Activated naive CD4-positive, alpha-beta T cell treated with anti-CD3 and anti-CD28 coated beads, Interleukin-2, amount 50 U/mL, for 24 hours (primary cell): ENCODE results near the gene RPS19.

Source experiments
- H3K27ac Mint-ChIP-seq: one replicate; pipeline ENCODE4 v1.8.0; 2021; ENCODE audit warnings: mild to moderate bottlenecking, mixed read lengths
- H3K27me3 Mint-ChIP-seq: one replicate; pipeline ENCODE4 v1.8.0; 2021; ENCODE audit warnings: mixed read lengths
- H3K36me3 Mint-ChIP-seq: one replicate; pipeline ENCODE4 v1.8.0; 2021; ENCODE audit warnings: mixed read lengths
- H3K4me1 Mint-ChIP-seq: one replicate; pipeline ENCODE4 v1.8.0; 2021; ENCODE audit warnings: mixed read lengths
- H3K4me3 Mint-ChIP-seq: one replicate; pipeline ENCODE4 v1.8.0; 2021; ENCODE audit warnings: mild to moderate bottlenecking, mixed read lengths
- H3K9me3 Mint-ChIP-seq: one replicate; pipeline ENCODE4 v1.8.0; 2021; ENCODE audit warnings: mixed read lengths

The RPS19 gene

GRCh38 chr19:41859618-41860418 is at the start of gene RPS19:
Gene RPS19, plus strand, starts transcription at chr19:41860255. Its CDS starts 520 bp downstream, at chr19:41860775.
- peaks cover 40% of the 10 kb centered on the region for H3K4me1 Mint-ChIP-seq
- peak within 1 kb of the TSS; percentile 92 for H3K4me3 Mint-ChIP-seq
- H3K27ac Mint-ChIP-seq, result peak within 1 kb of the TSS; percentile 98
- H3K9me3 Mint-ChIP-seq, result no peaks in the 10 kb centered on the region
- H3K27me3 Mint-ChIP-seq, result no peaks in the 10 kb centered on the region
- H3K36me3 Mint-ChIP-seq, result peaks cover 29% of the 10 kb centered on the region

- Mint-ChIP-seq H3K27me3 (peaks cover 6% of the 10 kb centered on the region), H3K4me1 (peaks cover 8% of the 10 kb centered on the region), H3K27ac (no peak overlapping the region), H3K36me3 (no peaks in the 10 kb centered on the region), H3K4me3 (no peak overlapping the region), H3K9me3 (no peaks in the 10 kb centered on the region)
Measured at GRCh38 chr19:41810301-41810700, 49.8 kb upstream of the RPS19 start.

GRCh38 chr19:41811036-41811435 is 49.0 kb upstream of the RPS19 start:
- Mint-ChIP-seq H3K27ac (no peak overlapping the region), H3K4me1 (peaks cover 10% of the 10 kb centered on the region), H3K27me3 (peaks cover 6% of the 10 kb centered on the region), H3K9me3 (no peaks in the 10 kb centered on the region), H3K4me3 (no peak overlapping the region), H3K36me3 (no peaks in the 10 kb centered on the region)

DNA sequence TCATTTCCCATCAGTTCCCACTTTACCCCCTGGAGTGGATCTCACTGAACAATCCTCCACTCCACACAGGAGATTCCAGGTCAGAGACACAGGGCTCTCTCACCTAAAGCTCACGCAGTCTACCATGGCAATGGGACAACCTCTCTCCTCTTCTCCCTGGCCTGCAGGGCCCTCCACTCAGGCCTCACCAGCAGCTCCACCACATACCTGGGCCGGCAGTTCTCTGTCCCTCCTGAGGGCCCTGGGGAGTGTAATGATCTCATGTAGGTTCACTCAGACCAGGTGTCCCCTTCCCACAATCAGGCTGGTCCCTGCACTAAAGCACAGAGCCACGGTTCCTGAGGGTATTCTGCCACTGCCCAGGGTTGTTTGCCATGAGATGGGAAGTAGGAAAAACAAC is 48.1 kb upstream of the RPS19 start:
- Mint-ChIP-seq H3K9me3 (no peaks in the 10 kb centered on the region), H3K27me3 (peaks cover 6% of the 10 kb centered on the region), H3K4me1 (peaks cover 10% of the 10 kb centered on the region), H3K4me3 (no peak overlapping the region), H3K27ac (no peak overlapping the region), H3K36me3 (no peaks in the 10 kb centered on the region)

- peaks cover 6% of the 10 kb centered on the region for H3K27me3 Mint-ChIP-seq
- no peaks in the 10 kb centered on the region for H3K36me3 Mint-ChIP-seq
- no peak overlapping the region for H3K4me3 Mint-ChIP-seq
- H3K9me3 Mint-ChIP-seq, result no peaks in the 10 kb centered on the region
- peaks cover 10% of the 10 kb centered on the region for H3K4me1 Mint-ChIP-seq
- no peak overlapping the region for H3K27ac Mint-ChIP-seq
Measured at GRCh38 chr19:41813911-41814310, 46.1 kb upstream of the RPS19 start.

DNA sequence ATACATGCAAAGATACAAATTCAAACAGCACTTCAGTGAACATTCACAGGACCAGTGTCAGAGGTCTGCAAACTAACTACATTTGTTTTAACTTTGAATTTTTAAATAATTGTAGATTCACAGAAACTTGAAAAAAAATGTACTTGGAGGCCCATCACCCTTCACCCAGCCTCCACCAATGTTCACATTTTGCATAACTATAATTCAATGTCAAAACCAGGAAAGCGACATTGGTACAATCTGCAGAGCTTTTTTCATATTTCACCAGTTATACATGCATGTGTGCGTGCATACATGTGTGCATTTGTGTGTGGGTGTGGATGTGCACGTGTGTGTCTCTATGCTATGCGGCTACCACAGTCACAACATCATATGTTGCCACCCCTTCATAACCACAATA is 44.8 kb upstream of the RPS19 start:
- Mint-ChIP-seq H3K4me3 (no peak overlapping the region), H3K27ac (no peak overlapping the region), H3K4me1 (peaks cover 10% of the 10 kb centered on the region), H3K9me3 (no peaks in the 10 kb centered on the region), H3K36me3 (no peaks in the 10 kb centered on the region), H3K27me3 (no peaks in the 10 kb centered on the region)

DNA sequence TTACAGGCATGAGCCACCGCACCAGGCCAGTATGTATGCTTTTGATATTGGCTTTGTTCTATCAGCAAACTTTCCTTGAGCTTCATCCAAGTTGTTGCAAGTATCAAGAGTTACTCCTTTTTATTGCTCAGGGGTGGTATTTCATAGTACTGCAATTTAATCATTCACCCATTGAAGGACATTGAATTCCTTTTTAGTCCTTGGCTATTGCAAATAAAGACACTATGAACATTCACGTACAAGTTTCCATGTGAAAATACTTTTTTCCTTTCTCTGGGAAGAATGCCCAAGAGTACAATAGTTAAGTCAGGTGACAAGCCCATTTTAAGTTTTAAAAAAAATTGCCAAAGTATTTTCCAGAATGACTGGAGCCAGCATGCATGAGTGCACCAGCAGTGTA is 43.3 kb upstream of the RPS19 start:
- H3K27me3 Mint-ChIP-seq, result peaks cover 4% of the 10 kb centered on the region
- H3K4me3 Mint-ChIP-seq, result no peak overlapping the region
- H3K27ac Mint-ChIP-seq, result no peak overlapping the region
- no peaks in the 10 kb centered on the region for H3K9me3 Mint-ChIP-seq
- peaks cover 10% of the 10 kb centered on the region for H3K4me1 Mint-ChIP-seq
- H3K36me3 Mint-ChIP-seq, result no peaks in the 10 kb centered on the region

- Mint-ChIP-seq H3K27ac (no peak overlapping the region), H3K4me3 (no peak overlapping the region), H3K4me1 (no peaks in the 10 kb centered on the region), H3K9me3 (no peaks in the 10 kb centered on the region), H3K27me3 (peaks cover 12% of the 10 kb centered on the region), H3K36me3 (no peaks in the 10 kb centered on the region)
Measured at GRCh38 chr19:41821003-41821735, 38.9 kb upstream of the RPS19 start.

DNA sequence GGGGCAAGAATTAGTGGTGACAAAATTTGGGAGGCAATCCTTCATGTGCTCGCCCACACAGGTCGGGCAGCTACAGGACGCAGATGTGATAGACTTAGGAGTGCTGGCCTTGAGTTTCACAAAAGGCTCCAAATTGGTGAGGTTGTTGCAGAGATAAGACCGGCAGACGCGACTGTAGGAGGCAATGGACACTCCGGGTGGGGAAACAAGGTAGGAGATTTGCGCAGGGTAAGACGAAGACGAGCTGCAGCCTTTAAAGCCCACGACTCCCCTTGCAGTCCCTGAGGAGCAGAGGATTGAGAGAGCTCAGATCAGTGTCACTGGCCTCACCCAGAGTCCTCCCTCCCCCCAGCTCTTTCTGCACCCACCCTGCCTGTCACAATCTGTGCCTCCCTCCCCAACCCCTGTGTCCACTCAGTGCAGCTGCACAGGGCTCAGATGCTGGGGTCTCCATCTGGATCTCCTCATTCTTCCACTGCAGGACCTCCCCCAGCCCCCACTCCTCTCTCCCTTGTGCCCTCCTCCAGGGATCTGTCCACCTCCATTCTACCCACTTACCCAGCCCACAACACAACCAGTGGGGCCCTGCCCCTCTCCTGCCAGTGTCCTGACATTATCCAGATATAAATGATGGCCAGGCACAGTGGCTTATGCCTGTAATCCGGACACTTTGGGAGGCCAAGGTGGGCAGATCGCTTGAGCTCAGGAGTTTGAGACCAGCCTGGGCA is 21.9 kb upstream of the RPS19 start:
- H3K27ac Mint-ChIP-seq, result no peak overlapping the region
- no peaks in the 10 kb centered on the region for H3K36me3 Mint-ChIP-seq
- H3K4me3 Mint-ChIP-seq, result no peak overlapping the region
- H3K27me3 Mint-ChIP-seq, result peaks cover 3% of the 10 kb centered on the region
- H3K9me3 Mint-ChIP-seq, result no peaks in the 10 kb centered on the region
- no peaks in the 10 kb centered on the region for H3K4me1 Mint-ChIP-seq

DNA sequence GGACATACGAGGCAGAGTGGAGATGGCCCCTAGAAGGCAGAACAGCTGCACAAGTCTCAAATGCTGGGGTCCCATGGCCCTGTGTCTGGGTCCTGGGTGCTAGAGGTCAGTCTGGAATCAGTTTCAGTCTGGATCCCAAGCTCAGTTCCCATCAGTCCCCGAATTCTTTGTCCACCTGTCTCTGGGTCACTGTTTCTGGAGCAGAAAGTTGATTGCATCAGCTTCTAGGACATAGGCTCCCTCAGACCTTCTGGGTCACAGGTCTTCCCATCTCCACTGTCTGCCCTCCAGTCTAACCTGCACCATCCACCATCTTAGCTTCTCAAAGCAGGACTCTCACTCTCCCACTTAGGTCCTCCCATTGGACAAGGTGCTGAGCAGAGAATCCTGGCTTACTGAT is 20.8 kb upstream of the RPS19 start:
- Mint-ChIP-seq H3K36me3 (no peaks in the 10 kb centered on the region), H3K27ac (no peak overlapping the region), H3K27me3 (peaks cover 3% of the 10 kb centered on the region), H3K4me3 (no peak overlapping the region), H3K4me1 (no peaks in the 10 kb centered on the region), H3K9me3 (no peaks in the 10 kb centered on the region)

DNA sequence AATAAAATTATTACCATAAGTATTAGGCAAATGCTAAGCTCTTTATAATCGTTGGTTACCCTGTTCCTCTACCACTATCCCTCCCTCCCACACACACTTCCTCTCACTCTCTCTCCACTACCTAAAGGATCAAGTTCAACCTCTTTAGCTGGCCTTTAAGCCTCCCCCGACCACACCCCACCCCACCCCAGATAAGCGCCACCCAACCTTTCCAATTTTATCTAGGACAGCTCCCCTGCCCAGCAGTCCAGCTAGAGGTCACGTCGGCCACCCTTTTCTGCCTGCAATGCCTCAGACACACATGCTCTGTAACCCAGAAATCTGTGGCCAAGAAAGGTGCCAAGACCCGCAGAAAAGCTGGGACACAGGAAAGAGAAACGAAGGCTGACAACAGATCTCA is 16.7 kb upstream of the RPS19 start:
- Mint-ChIP-seq H3K27ac (no peak overlapping the region), H3K36me3 (no peaks in the 10 kb centered on the region)

GRCh38 chr19:41844601-41845000 is 15.5 kb upstream of the RPS19 start, which contains the start of gene LYPD4:
Gene LYPD4, minus strand, starts transcription at chr19:41844683. Its CDS starts 5,398 bp downstream, at chr19:41839285.
- Mint-ChIP-seq H3K27me3 (no peaks in the 10 kb centered on the region), H3K9me3 (no peaks in the 10 kb centered on the region), H3K4me3 (no peak within 1 kb of the TSS), H3K4me1 (no peaks in the 10 kb centered on the region), H3K27ac (no peak within 1 kb of the TSS), H3K36me3 (no peaks in the 10 kb centered on the region)

More for the DNA sequence above, 16.7 kb upstream of the RPS19 start:
- Mint-ChIP-seq H3K4me3 (no peak overlapping the region), H3K9me3 (no peaks in the 10 kb centered on the region), H3K4me1 (no peaks in the 10 kb centered on the region), H3K27me3 (peaks cover 2% of the 10 kb centered on the region)

- Mint-ChIP-seq H3K9me3 (no peaks in the 10 kb centered on the region), H3K4me1 (no peaks in the 10 kb centered on the region), H3K27ac (no peak within 1 kb of the TSS), H3K36me3 (no peaks in the 10 kb centered on the region), H3K27me3 (no peaks in the 10 kb centered on the region), H3K4me3 (no peak within 1 kb of the TSS)
Measured at GRCh38 chr19:41845001-41845050, 15.2 kb upstream of the RPS19 start, which contains the start of gene DMRTC2. Gene DMRTC2, plus strand, starts transcription at chr19:41845042. Its CDS starts 2,387 bp downstream, at chr19:41847429.

DNA sequence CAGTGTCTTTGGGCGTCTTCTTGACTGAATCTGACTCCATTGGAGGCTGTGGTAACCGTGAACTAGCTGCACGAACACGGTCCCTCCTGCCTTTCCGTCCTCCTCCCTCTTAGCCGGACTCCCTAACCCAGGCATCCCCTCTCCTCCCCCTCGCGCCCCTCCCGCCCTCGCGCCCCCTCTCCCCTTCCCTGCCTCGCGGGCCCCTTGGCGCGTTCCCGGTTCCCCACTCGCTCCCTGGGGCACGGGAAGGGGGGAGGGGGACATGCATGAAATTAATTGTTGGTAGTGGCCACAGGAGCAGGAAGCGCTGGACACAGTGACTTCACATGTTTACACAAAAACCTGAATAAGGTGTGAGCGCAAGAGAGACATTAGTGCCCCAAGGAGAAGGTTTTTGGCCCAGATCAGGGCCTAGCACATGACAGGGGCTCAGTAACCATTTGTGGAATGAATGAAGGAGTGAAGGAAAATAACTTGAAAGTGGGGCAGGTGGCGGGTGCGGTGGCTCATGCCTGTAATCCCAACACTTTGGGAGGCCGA is 14.9 kb upstream of the RPS19 start:
- Mint-ChIP-seq H3K36me3 (no peaks in the 10 kb centered on the region), H3K27me3 (no peaks in the 10 kb centered on the region), H3K4me3 (no peak overlapping the region), H3K9me3 (no peaks in the 10 kb centered on the region), H3K4me1 (no peaks in the 10 kb centered on the region), H3K27ac (no peak overlapping the region)

DNA sequence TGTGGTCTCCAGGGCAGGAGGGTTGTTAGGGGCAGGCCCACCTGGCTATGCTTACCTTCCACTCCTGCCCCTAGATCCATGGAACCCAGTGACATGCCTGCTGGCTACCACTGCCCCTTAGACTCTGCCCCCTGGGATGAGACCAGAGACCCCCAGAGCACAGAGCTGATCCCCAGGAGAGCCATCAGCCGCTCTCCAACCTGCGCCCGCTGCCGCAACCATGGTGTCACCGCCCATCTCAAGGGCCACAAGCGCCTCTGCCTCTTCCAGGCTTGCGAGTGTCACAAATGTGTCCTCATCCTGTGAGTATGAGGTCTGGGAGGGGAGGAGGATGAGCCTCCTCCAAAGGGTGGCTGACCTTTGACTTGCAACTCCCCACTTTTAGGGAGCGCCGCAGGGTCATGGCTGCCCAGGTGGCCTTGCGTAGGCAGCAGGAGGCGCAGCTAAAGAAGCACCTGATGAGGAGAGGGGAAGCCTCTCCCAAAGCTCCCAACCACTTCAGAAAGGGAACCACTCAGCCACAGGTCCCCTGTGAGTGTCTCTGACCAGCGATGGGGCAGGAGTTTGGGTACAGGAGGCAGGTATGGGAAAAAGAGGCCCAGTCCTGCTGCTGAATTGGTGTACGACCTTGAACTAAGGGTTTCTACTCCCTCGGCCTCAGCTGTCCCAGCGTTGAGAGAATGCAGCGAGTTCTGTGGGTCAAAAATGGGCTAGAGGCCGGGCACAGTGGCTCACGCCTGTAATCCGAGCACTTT is 12.5 kb upstream of the RPS19 start:
- no peaks in the 10 kb centered on the region for H3K4me1 Mint-ChIP-seq
- H3K4me3 Mint-ChIP-seq, result no peak overlapping the region
- no peaks in the 10 kb centered on the region for H3K27me3 Mint-ChIP-seq

More for the DNA sequence above, 12.5 kb upstream of the RPS19 start:
- H3K27ac Mint-ChIP-seq, result no peak overlapping the region
- no peaks in the 10 kb centered on the region for H3K36me3 Mint-ChIP-seq
- H3K9me3 Mint-ChIP-seq, result no peaks in the 10 kb centered on the region
